ENCODE results near the gene ST6GALNAC1. TPM values are rescaled to one million over a fixed set of nuclear protein-coding genes. Genes with fewer than 3 reads are reported as not detected.

Gene ST6GALNAC1
- total and polyA plus RNA-seq, 2 of the 13 experiments (the other 11 are each of a cell fraction or from before 2014, with no cell fraction given) = not detected

DNA sequence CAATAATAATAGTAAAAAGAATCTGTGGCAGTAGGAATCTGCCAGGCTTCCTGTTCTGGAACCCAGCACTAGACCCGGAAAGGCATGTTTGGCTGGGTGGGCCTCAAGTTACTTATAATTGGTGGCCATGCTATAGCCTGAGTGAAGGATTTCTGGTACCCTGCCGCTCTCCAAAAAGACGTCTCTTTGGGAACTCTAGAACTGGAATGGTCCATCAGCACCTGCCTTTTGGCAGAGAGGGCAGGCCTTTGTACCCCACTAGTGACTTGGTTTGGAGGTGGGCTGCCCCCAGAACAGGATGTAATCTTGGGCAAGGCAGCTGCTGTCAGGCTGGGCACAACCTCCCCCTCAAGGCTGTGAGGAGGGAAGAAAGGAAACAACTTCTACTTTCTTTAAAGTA lies 29.3 kb upstream of the ST6GALNAC1 start (continued):
- TF ChIP-seq ZNF687 (CRISPR knock-in tag; IDR thresholded peaks at IDR 0.05) (peak; percentile 8; the same call in 1 of the 2 replicates), MIER3 (CRISPR knock-in tag; IDR thresholded peaks at IDR 0.05; ENCODE audit: borderline replicate concordance) (no peak), ZBTB49 (CRISPR knock-in tag; IDR thresholded peaks at IDR 0.05; ENCODE audit: borderline replicate concordance) (no peak), ISL2 (CRISPR knock-in tag; IDR thresholded peaks at IDR 0.05) (no peak), TBP (CRISPR knock-in tag; IDR thresholded peaks at IDR 0.05) (no peak), ZNF577 (CRISPR knock-in tag; IDR thresholded peaks at IDR 0.05; ENCODE audit: borderline replicate concordance, low read depth) (no peak), ZNF703 (CRISPR knock-in tag; IDR thresholded peaks at IDR 0.05; ENCODE audit: borderline replicate concordance) (0 out of 2 replicates have a peak, but pooled peaks have one; percentile 35), NCOA1 (CRISPR knock-in tag; IDR thresholded peaks at IDR 0.05) (no peak), ZNF253 (CRISPR knock-in tag; IDR thresholded peaks at IDR 0.05; ENCODE audit: borderline replicate concordance) (0 out of 2 replicates have a peak, but pooled peaks have one; percentile 26), ETV5 (CRISPR knock-in tag; IDR thresholded peaks at IDR 0.05; ENCODE audit: borderline replicate concordance) (no peak), DR1 (CRISPR knock-in tag; IDR thresholded peaks at IDR 0.05) (no peak), ZNF850 (CRISPR knock-in tag; conservative IDR thresholded peaks at IDR 0.05) (0 out of 2 replicates have a peak, but pooled peaks have one; percentile 68), SPEN (CRISPR knock-in tag; IDR thresholded peaks at IDR 0.05; ENCODE audit: low read depth) (no peak), ZMAT5 (CRISPR knock-in tag; IDR thresholded peaks at IDR 0.05; ENCODE audit: borderline replicate concordance, low read depth) (no peak), ZMYM4 (CRISPR knock-in tag; IDR thresholded peaks at IDR 0.05) (no peak), KDM5A (IDR thresholded peaks at IDR 0.05; ENCODE audit: borderline replicate concordance, low read length) (no peak), POLR2G (IDR thresholded peaks at IDR 0.05; ENCODE audit: low read depth, low read length) (no peak), DDIT3 (CRISPR knock-in tag; IDR thresholded peaks at IDR 0.05) (no peak), ZNF460 (CRISPR knock-in tag; IDR thresholded peaks at IDR 0.05; ENCODE audit: borderline replicate concordance) (no peak), TAF15 (IDR thresholded peaks at IDR 0.05; ENCODE audit: low read depth, low read length, poor library complexity, severe bottlenecking) (no peak), SRF (IDR thresholded peaks at IDR 0.05; ENCODE audit: low read depth, low read length) (no peak), EED (CRISPR knock-in tag; IDR thresholded peaks at IDR 0.05) (no peak)
- TF ChIP-seq, protein P1, sequence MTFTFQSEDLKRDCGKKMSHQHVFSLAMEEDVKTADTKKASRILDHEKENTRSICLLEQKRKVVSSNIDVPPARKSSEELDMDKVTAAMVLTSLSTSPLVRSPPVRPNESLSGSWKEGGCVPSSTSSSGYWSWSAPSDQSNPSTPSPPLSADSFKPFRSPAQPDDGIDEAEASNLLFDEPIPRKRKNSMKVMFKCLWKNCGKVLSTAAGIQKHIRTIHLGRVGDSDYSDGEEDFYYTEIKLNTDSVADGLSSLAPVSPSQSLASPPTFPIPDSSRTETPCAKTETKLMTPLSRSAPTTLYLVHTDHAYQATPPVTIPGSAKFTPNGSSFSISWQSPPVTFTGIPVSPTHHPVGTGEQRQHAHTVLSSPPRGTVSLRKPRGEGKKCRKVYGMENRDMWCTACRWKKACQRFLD (CRISPR knock-in tag; IDR thresholded peaks at IDR 0.05; ENCODE audit: borderline replicate concordance) = no peak

Data from HepG2 (cell line).